ENCODE data around the gene ECT2L. TPM values are rescaled to one million over a fixed set of nuclear protein-coding genes. Genes with fewer than 3 reads are reported as not detected.

The ECT2L gene
- total and polyA plus RNA-seq, 2 of the 13 experiments (the other 11 are each of a cell fraction or from before 2014, with no cell fraction given): 0.12 TPM; not detected in 1

GRCh38 chr6:138814179-138814834 is 18.4 kb downstream of the ECT2L start (continued):
- TF ChIP-seq FOSL2 (CRISPR knock-in tag; IDR thresholded peaks at IDR 0.05) (peak; percentile 22; the same call in 1 of the 2 replicates), ZNF660 (CRISPR knock-in tag; IDR thresholded peaks at IDR 0.05; ENCODE audit: borderline replicate concordance, low read depth) (no peak), ZNF776 (CRISPR knock-in tag; IDR thresholded peaks at IDR 0.05) (no peak), ZNF431 (CRISPR knock-in tag; IDR thresholded peaks at IDR 0.05; ENCODE audit: borderline replicate concordance, low read depth) (peak; percentile 37; the same call in 1 of the 2 replicates), ZNF337 (CRISPR knock-in tag; IDR thresholded peaks at IDR 0.05; ENCODE audit: borderline replicate concordance, low read depth) (no peak), HES4 (CRISPR knock-in tag; IDR thresholded peaks at IDR 0.05; ENCODE audit: borderline replicate concordance) (no peak), MEF2D (CRISPR knock-in tag; IDR thresholded peaks at IDR 0.05) (0 out of 2 replicates have a peak, but pooled peaks have one; percentile 44), ZNF607 (CRISPR knock-in tag; IDR thresholded peaks at IDR 0.05; ENCODE audit: borderline replicate concordance) (no peak), ZNF577 (CRISPR knock-in tag; IDR thresholded peaks at IDR 0.05; ENCODE audit: borderline replicate concordance, low read depth) (no peak), SMARCC2 (IDR thresholded peaks at IDR 0.05) (no peak), CAMTA2 (CRISPR knock-in tag; IDR thresholded peaks at IDR 0.05; ENCODE audit: borderline replicate concordance) (no peak), MEIS2 (CRISPR knock-in tag; IDR thresholded peaks at IDR 0.05) (peak; percentile 25; the same call in 1 of the 2 replicates), ZKSCAN1 (IDR thresholded peaks at IDR 0.05; ENCODE audit: low read length) (no peak), STAT5B (CRISPR knock-in tag; IDR thresholded peaks at IDR 0.05) (no peak), HMG20A (CRISPR knock-in tag; IDR thresholded peaks at IDR 0.05; ENCODE audit: borderline replicate concordance) (peak; percentile 55; the same call in 1 of the 2 replicates), SMAD9 (CRISPR knock-in tag; IDR thresholded peaks at IDR 0.05) (no peak), SNAPC5 (CRISPR knock-in tag; IDR thresholded peaks at IDR 0.05; ENCODE audit: borderline replicate concordance) (no peak), ZUFSP (CRISPR knock-in tag; IDR thresholded peaks at IDR 0.05; ENCODE audit: borderline replicate concordance) (no peak), ZEB1 (IDR thresholded peaks at IDR 0.05; ENCODE audit: insufficient replicate concordance, low read depth) (no peak), NCOA5 (CRISPR knock-in tag; IDR thresholded peaks at IDR 0.05) (no peak), NFE2L1 (CRISPR knock-in tag; IDR thresholded peaks at IDR 0.05; ENCODE audit: borderline replicate concordance) (no peak)
- TF ChIP-seq, protein P1, sequence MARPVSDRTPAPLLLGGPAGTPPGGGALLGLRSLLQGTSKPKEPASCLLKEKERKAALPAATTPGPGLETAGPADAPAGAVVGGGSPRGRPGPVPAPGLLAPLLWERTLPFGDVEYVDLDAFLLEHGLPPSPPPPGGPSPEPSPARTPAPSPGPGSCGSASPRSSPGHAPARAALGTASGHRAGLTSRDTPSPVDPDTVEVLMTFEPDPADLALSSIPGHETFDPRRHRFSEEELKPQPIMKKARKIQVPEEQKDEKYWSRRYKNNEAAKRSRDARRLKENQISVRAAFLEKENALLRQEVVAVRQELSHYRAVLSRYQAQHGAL (CRISPR knock-in tag; IDR thresholded peaks at IDR 0.05; ENCODE audit: not compliant biosample characterization): no peak
- TF ChIP-seq, protein P2, sequence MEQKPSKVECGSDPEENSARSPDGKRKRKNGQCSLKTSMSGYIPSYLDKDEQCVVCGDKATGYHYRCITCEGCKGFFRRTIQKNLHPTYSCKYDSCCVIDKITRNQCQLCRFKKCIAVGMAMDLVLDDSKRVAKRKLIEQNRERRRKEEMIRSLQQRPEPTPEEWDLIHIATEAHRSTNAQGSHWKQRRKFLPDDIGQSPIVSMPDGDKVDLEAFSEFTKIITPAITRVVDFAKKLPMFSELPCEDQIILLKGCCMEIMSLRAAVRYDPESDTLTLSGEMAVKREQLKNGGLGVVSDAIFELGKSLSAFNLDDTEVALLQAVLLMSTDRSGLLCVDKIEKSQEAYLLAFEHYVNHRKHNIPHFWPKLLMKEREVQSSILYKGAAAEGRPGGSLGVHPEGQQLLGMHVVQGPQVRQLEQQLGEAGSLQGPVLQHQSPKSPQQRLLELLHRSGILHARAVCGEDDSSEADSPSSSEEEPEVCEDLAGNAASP (CRISPR knock-in tag; IDR thresholded peaks at IDR 0.05; ENCODE audit: borderline replicate concordance): peak; percentile 41; the same call in 1 of the 2 replicates
- TF ChIP-seq, protein P3, sequence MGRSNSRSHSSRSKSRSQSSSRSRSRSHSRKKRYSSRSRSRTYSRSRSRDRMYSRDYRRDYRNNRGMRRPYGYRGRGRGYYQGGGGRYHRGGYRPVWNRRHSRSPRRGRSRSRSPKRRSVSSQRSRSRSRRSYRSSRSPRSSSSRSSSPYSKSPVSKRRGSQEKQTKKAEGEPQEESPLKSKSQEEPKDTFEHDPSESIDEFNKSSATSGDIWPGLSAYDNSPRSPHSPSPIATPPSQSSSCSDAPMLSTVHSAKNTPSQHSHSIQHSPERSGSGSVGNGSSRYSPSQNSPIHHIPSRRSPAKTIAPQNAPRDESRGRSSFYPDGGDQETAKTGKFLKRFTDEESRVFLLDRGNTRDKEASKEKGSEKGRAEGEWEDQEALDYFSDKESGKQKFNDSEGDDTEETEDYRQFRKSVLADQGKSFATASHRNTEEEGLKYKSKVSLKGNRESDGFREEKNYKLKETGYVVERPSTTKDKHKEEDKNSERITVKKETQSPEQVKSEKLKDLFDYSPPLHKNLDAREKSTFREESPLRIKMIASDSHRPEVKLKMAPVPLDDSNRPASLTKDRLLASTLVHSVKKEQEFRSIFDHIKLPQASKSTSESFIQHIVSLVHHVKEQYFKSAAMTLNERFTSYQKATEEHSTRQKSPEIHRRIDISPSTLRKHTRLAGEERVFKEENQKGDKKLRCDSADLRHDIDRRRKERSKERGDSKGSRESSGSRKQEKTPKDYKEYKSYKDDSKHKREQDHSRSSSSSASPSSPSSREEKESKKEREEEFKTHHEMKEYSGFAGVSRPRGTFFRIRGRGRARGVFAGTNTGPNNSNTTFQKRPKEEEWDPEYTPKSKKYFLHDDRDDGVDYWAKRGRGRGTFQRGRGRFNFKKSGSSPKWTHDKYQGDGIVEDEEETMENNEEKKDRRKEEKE (IDR thresholded peaks at IDR 0.05): no peak
